ENCODE data around the gene PARP8. TPM values are rescaled to one million over a fixed set of nuclear protein-coding genes. Genes with fewer than 3 reads are reported as not detected.
A peak's percentile ranks its signal among the peaks of the same experiment; 100 is the strongest.
"Not testable (repeated sequence)": the region's sequence is repeated elsewhere in the genome, so short reads cannot be mapped to it uniquely, and the experiment has no call there.

PARP8 gene
- total RNA-seq, 2 experiments from 2014 or later: 36.8 to 39.2 TPM

DNA sequence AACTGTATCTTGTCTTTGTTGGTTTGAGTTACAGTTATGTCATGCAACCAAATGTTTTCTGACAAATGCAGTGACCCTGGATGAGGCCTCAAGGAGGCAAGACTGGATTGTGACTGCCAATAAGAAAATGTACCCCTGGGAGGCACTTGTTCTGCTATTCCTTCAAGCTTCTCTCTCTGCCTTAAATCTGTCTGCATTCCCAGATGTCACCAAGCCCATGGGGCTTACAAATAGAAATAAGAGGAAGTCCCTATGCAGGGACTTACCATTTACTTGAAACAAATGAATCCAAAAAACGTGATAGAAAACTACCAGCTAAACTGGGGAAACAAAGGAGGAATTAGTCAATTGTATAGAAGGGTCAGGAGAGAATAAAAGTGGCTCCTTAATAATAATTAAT, 8.2 kb upstream of the PARP8 start:
- ChIA-PET POLR2A (no interaction called here), CTCF (ENCODE audit: unreplicated experiment) (no interaction called here)
- Histone ChIP-seq H3K9me3 (ENCODE audit: low read length) (peaks cover 6% of the 10 kb centered on the region), H4K20me1 (ENCODE audit: insufficient read depth, low read length) (no peaks in the 10 kb centered on the region), H3K27ac (ENCODE audit: low read depth, low read length, poor library complexity, severe bottlenecking) (no peak overlapping the region), H3K4me3 (ENCODE audit: low read depth, low read length, poor library complexity, severe bottlenecking) (no peak overlapping the region), H3K36me3 (ENCODE audit: insufficient read depth, low read length) (no peaks in the 10 kb centered on the region), H3K79me2 (ENCODE audit: insufficient read depth, low read depth, low read length) (no peaks in the 10 kb centered on the region), H3K4me2 (ENCODE audit: low read length) (no peak overlapping the region), H3K4me1 (ENCODE audit: insufficient read depth, low read length, poor library complexity, severe bottlenecking) (peaks cover 25% of the 10 kb centered on the region), H3K9me2 (ENCODE audit: insufficient read depth, low read length) (no peaks in the 10 kb centered on the region), H2AFZ (ENCODE audit: low read length) (no peak overlapping the region)
- no peak for DNase-seq (ENCODE audit: low spot score)
- BruUV-seq (replicated peaks): no TSS peak
- TF ChIP-seq, protein P1, sequence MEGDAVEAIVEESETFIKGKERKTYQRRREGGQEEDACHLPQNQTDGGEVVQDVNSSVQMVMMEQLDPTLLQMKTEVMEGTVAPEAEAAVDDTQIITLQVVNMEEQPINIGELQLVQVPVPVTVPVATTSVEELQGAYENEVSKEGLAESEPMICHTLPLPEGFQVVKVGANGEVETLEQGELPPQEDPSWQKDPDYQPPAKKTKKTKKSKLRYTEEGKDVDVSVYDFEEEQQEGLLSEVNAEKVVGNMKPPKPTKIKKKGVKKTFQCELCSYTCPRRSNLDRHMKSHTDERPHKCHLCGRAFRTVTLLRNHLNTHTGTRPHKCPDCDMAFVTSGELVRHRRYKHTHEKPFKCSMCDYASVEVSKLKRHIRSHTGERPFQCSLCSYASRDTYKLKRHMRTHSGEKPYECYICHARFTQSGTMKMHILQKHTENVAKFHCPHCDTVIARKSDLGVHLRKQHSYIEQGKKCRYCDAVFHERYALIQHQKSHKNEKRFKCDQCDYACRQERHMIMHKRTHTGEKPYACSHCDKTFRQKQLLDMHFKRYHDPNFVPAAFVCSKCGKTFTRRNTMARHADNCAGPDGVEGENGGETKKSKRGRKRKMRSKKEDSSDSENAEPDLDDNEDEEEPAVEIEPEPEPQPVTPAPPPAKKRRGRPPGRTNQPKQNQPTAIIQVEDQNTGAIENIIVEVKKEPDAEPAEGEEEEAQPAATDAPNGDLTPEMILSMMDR (conservative IDR thresholded peaks at IDR 0.05; ENCODE audit: low read length): no peak
- TF ChIP-seq EZH2phosphoT487 (IDR thresholded peaks at IDR 0.05; ENCODE audit: borderline replicate concordance, low read depth, low read length): no peak
- intact Hi-C loops (cut with micrococcal nuclease; ENCODE audit: unreplicated experiment): no loop called here

DNA sequence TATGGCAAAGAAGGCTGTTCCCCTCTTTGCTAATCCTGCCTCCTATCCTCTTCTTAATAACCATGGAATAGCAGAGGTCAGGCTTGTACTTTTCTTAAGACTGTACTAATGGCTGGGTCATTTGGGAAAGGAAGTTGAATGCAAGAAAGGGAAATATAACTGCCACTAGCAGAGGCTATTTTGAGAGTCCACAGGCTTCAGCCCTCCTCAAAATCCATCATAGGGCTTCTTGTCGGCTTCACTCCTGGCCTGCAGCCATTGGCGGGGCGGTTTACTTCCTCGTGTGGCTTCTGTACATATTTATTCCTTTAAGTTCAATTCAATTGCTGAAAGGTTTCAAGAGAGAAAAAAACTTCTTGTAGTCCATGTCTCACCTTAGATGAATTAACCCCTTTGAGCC, 2.8 kb upstream of the PARP8 start:
- intact Hi-C loops (cut with micrococcal nuclease; ENCODE audit: unreplicated experiment): no loop called here
- TF ChIP-seq, protein P1 (conservative IDR thresholded peaks at IDR 0.05; ENCODE audit: low read length): no peak
- no peak for TF ChIP-seq EZH2phosphoT487 (IDR thresholded peaks at IDR 0.05; ENCODE audit: borderline replicate concordance, low read depth, low read length)
- Histone ChIP-seq H3K36me3 (ENCODE audit: insufficient read depth, low read length) (no peaks in the 10 kb centered on the region), H2AFZ (ENCODE audit: low read length) (no peak overlapping the region), H3K9me3 (ENCODE audit: low read length) (peaks cover 6% of the 10 kb centered on the region), H4K20me1 (ENCODE audit: insufficient read depth, low read length) (no peaks in the 10 kb centered on the region), H3K27ac (ENCODE audit: low read depth, low read length, poor library complexity, severe bottlenecking) (no peak overlapping the region), H3K9me2 (ENCODE audit: insufficient read depth, low read length) (no peaks in the 10 kb centered on the region), H3K79me2 (ENCODE audit: insufficient read depth, low read depth, low read length) (peaks cover 6% of the 10 kb centered on the region; the same call in 1 of the 2 replicates), H3K4me2 (ENCODE audit: low read length) (no peak overlapping the region), H3K4me1 (ENCODE audit: insufficient read depth, low read length, poor library complexity, severe bottlenecking) (peaks cover 19% of the 10 kb centered on the region), H3K4me3 (ENCODE audit: low read depth, low read length, poor library complexity, severe bottlenecking) (no peak overlapping the region)
- BruUV-seq (replicated peaks): no TSS peak
- ChIA-PET POLR2A (no interaction called here), CTCF (ENCODE audit: unreplicated experiment) (no interaction called here)
- DNase-seq (ENCODE audit: low spot score): no peak

DNA sequence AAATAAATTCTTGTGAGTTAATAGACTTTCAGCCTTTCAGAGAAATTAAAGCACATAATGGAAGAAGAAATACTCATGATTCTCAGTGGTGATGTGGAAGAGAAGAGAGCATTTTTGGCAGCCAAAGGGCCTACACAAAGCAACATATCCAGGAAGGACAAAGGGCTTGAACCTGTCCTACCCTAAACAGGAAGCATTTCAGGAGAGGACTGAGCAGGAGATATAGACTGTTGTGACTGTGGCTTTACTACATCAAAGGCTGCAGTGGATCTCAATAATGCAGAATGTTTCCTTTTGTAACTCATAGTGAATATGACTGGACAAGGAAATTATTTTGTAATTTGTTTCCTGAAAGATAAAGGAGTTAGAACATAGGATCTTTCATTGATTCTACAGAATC, 1.3 kb upstream of the PARP8 start:
- Histone ChIP-seq H3K4me2 (ENCODE audit: low read length) (peak overlapping the region; percentile 77), H3K4me1 (ENCODE audit: insufficient read depth, low read length, poor library complexity, severe bottlenecking) (peaks cover 31% of the 10 kb centered on the region), H3K79me2 (ENCODE audit: insufficient read depth, low read depth, low read length) (peaks cover 21% of the 10 kb centered on the region), H3K9me3 (ENCODE audit: low read length) (peaks cover 6% of the 10 kb centered on the region), H2AFZ (ENCODE audit: low read length) (peak overlapping the region; percentile 13; the same call in 1 of the 2 replicates), H3K4me3 (ENCODE audit: low read depth, low read length, poor library complexity, severe bottlenecking) (no peak overlapping the region), H3K9me2 (ENCODE audit: insufficient read depth, low read length) (no peaks in the 10 kb centered on the region), H4K20me1 (ENCODE audit: insufficient read depth, low read length) (no peaks in the 10 kb centered on the region), H3K27ac (ENCODE audit: low read depth, low read length, poor library complexity, severe bottlenecking) (peak overlapping the region; percentile 83), H3K36me3 (ENCODE audit: insufficient read depth, low read length) (no peaks in the 10 kb centered on the region)
- BruUV-seq (replicated peaks): no TSS peak
- DNase-seq (ENCODE audit: low spot score): no peak
- CTCF ChIA-PET (ENCODE audit: unreplicated experiment): no interaction called here
- intact Hi-C loops (cut with micrococcal nuclease; ENCODE audit: unreplicated experiment): loop anchor here (5.0 kb wide), 3 partner anchors 47 to 163 kb away; no protein-coding TSS in a partner anchor
- POLR2A ChIA-PET: interaction anchor here (1.1 to 1.5 kb wide), 2 partner anchors 152 to 226 kb away, joined by 3 read pairs; no protein-coding TSS in a partner anchor
- TF ChIP-seq EZH2phosphoT487 (IDR thresholded peaks at IDR 0.05; ENCODE audit: borderline replicate concordance, low read depth, low read length): no peak
- TF ChIP-seq, protein P1 (conservative IDR thresholded peaks at IDR 0.05; ENCODE audit: low read length): no peak

DNA sequence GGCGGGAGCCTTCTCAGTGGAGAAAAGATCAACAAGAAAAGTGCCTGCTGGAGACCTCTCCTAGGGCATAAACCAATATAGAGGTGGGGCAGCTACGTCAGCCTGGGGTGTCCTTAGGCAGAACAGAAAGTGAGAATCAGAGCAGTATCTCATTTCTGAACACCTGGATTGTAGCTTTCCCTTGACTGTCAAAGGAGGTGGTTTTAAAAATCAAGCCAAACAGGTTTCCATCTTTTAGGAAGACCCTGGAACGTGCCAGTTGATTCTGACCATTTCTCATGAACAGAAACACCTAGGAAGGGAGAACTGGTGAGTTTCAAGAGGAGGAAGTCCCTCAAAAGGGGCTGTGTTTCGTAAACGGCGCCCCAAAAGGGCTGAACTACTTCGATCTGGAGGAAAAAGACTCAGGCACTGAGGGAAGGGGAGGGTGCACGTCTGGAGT, 655 bp upstream of the PARP8 start:
- H3K27ac ChIP-seq (ENCODE audit: low read depth, low read length, poor library complexity, severe bottlenecking): peak overlapping the region; percentile 83
- H3K9me2 ChIP-seq (ENCODE audit: insufficient read depth, low read length); CTCF ChIA-PET (ENCODE audit: unreplicated experiment); H3K36me3 ChIP-seq (ENCODE audit: insufficient read depth, low read length); H3K9me3 ChIP-seq (ENCODE audit: low read length); H4K20me1 ChIP-seq (ENCODE audit: insufficient read depth, low read length): not testable (repeated sequence)
- POLR2A ChIA-PET: interaction anchor here (0.6 to 1.5 kb wide), 3 partner anchors 152 to 227 kb away, joined by 3 to 4 read pairs (median 3); no protein-coding TSS in a partner anchor
- intact Hi-C loops (cut with micrococcal nuclease; ENCODE audit: unreplicated experiment): loop anchor here (2.0 to 5.0 kb wide), 5 partner anchors 47 to 187 kb away; no protein-coding TSS in a partner anchor
- TSS peak; percentile 64 for BruUV-seq (replicated peaks)
- peak overlapping the region; percentile 49; the same call in 1 of the 2 replicates for H2AFZ ChIP-seq (ENCODE audit: low read length)
- H3K4me2 ChIP-seq (ENCODE audit: low read length): peak overlapping the region; percentile 77
- H3K4me1 ChIP-seq (ENCODE audit: insufficient read depth, low read length, poor library complexity, severe bottlenecking): peaks cover 35% of the 10 kb centered on the region
- peak overlapping the region; percentile 91 for H3K4me3 ChIP-seq (ENCODE audit: low read depth, low read length, poor library complexity, severe bottlenecking)
- DNase-seq (ENCODE audit: low spot score): peak; percentile 51
- peaks cover 28% of the 10 kb centered on the region for H3K79me2 ChIP-seq (ENCODE audit: insufficient read depth, low read depth, low read length)

Measured in OCI-LY7 (cell line).